ENCODE results near the gene TNFRSF4. TPM values are rescaled to one million over a fixed set of nuclear protein-coding genes. Genes with fewer than 3 reads are reported as not detected.

Gene TNFRSF4
- total RNA-seq, 1 donor from 2014 or later = not detected

- H3K36me3 Mint-ChIP-seq = peaks cover 16% of the 10 kb centered on the region
- no peak for TF ChIP-seq EZH2 (IDR thresholded peaks at IDR 0.05)
- TF ChIP-seq EZH2phosphoT487 (IDR thresholded peaks at IDR 0.05) = no peak
- TF ChIP-seq, protein P1, sequence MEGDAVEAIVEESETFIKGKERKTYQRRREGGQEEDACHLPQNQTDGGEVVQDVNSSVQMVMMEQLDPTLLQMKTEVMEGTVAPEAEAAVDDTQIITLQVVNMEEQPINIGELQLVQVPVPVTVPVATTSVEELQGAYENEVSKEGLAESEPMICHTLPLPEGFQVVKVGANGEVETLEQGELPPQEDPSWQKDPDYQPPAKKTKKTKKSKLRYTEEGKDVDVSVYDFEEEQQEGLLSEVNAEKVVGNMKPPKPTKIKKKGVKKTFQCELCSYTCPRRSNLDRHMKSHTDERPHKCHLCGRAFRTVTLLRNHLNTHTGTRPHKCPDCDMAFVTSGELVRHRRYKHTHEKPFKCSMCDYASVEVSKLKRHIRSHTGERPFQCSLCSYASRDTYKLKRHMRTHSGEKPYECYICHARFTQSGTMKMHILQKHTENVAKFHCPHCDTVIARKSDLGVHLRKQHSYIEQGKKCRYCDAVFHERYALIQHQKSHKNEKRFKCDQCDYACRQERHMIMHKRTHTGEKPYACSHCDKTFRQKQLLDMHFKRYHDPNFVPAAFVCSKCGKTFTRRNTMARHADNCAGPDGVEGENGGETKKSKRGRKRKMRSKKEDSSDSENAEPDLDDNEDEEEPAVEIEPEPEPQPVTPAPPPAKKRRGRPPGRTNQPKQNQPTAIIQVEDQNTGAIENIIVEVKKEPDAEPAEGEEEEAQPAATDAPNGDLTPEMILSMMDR (IDR thresholded peaks at IDR 0.05) = no peak
- H3K4me1 ChIP-seq = peaks cover 6% of the 10 kb centered on the region
- H3K4me2 ChIP-seq = peak overlapping the region; percentile 22
- H3K4me1 Mint-ChIP-seq = peaks cover 27% of the 10 kb centered on the region
- H2AFZ ChIP-seq (replicated peaks) = no peak overlapping the region
- H3K36me3 ChIP-seq = no peaks in the 10 kb centered on the region
- H3K4me3 ChIP-seq = peak overlapping the region; percentile 17
- peak overlapping the region; percentile 7 for H3K27ac Mint-ChIP-seq
- no peak overlapping the region for H3K27ac ChIP-seq
- no peaks in the 10 kb centered on the region for H3K27me3 ChIP-seq
- H3K79me2 ChIP-seq (ENCODE audit: low read depth) = peaks cover 49% of the 10 kb centered on the region
- no peak overlapping the region for H3K9ac ChIP-seq
- H3K4me3 Mint-ChIP-seq = peak overlapping the region; percentile 84
- peaks cover 3% of the 10 kb centered on the region for H3K9me3 Mint-ChIP-seq
- peaks cover 12% of the 10 kb centered on the region for H3F3A ChIP-seq (ENCODE audit: low read depth)
- no peak for DNase-seq (ENCODE audit: low spot score)
- peaks cover 33% of the 10 kb centered on the region for H4K20me1 ChIP-seq (ENCODE audit: low read depth)
- peaks cover 5% of the 10 kb centered on the region for H3K27me3 Mint-ChIP-seq (ENCODE audit: insufficient read depth, low read depth)
- H3K9me3 ChIP-seq (ENCODE audit: low read depth) = no peaks in the 10 kb centered on the region
Measured at GRCh38 chr1:1233567-1233892, 19.6 kb upstream of the TNFRSF4 start.

DNA sequence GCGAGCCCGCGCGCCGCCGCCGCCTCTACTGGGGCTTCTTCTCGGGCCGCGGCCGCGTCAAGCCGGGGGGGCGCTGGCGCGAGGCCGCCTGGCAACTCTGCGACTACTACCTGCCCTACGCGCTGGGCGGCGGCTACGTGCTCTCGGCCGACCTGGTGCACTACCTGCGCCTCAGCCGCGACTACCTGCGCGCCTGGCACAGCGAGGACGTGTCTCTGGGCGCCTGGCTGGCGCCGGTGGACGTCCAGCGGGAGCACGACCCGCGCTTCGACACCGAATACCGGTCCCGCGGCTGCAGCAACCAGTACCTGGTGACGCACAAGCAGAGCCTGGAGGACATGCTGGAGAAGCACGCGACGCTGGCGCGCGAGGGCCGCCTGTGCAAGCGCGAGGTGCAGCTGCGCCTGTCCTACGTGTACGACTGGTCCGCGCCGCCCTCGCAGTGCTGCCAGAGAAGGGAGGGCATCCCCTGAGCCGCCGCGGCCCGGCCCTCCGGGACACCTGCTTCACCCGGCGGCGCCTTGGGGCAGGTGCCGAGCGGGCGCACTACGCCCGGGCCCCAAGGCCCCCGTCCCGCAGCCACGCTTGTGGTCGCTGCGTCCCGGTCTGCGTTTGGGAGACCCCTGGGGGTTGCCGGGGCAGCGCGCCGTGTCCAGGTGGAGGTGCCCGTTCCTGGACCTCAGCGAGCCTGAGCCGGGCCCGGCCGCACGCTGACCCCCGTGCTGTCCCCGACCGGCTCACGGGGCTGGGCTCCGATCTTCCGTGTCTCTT is 19.0 kb upstream of the TNFRSF4 start:
- TF ChIP-seq EZH2 (IDR thresholded peaks at IDR 0.05) (no peak), EZH2phosphoT487 (IDR thresholded peaks at IDR 0.05) (no peak)
- TF ChIP-seq, protein P1 (IDR thresholded peaks at IDR 0.05) = no peak

DNA sequence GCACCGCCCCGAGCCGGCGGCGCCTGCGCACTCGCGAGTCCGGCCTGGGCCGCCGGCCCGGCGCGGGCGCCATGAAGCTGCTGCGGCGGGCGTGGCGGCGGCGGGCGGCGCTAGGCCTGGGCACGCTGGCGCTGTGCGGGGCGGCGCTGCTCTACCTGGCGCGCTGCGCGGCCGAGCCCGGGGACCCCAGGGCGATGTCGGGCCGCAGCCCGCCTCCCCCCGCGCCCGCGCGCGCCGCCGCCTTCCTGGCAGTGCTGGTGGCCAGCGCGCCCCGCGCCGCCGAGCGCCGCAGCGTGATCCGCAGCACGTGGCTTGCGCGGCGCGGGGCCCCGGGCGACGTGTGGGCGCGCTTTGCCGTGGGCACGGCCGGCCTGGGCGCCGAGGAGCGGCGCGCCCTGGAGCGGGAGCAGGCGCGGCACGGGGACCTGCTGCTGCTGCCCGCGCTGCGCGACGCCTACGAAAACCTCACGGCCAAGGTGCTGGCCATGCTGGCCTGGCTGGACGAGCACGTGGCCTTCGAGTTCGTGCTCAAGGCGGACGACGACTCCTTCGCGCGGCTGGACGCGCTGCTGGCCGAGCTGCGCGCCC is 18.3 kb upstream of the TNFRSF4 start, which contains the start of gene B3GALT6:
TSS of gene B3GALT6 (plus strand) at position 30 of the 588 bp plus-strand sequence. CDS start at position 72, 42 bp downstream.
- H3K9ac ChIP-seq = peak within 1 kb of the TSS; percentile 89
- H3K4me3 ChIP-seq = peak within 1 kb of the TSS; percentile 86
- H3K9me3 Mint-ChIP-seq = peaks cover 3% of the 10 kb centered on the region
- DNase-seq (ENCODE audit: low spot score) = no peak
- peak within 1 kb of the TSS; percentile 83 for H2AFZ ChIP-seq (replicated peaks)
- H3K36me3 ChIP-seq = no peaks in the 10 kb centered on the region
- H4K20me1 ChIP-seq (ENCODE audit: low read depth) = peaks cover 33% of the 10 kb centered on the region
- peaks cover 12% of the 10 kb centered on the region for H3F3A ChIP-seq (ENCODE audit: low read depth)
- no peaks in the 10 kb centered on the region for H3K9me3 ChIP-seq (ENCODE audit: low read depth)
- no peak within 1 kb of the TSS for H3K27ac ChIP-seq
- H3K4me3 Mint-ChIP-seq = peak within 1 kb of the TSS; percentile 94
- H3K27me3 ChIP-seq = no peaks in the 10 kb centered on the region
- peak within 1 kb of the TSS; percentile 96 for H3K4me2 ChIP-seq
- peaks cover 6% of the 10 kb centered on the region for H3K4me1 ChIP-seq
- peaks cover 49% of the 10 kb centered on the region for H3K79me2 ChIP-seq (ENCODE audit: low read depth)
- TF ChIP-seq, protein P1 (IDR thresholded peaks at IDR 0.05) = no peak
- TF ChIP-seq EZH2 (IDR thresholded peaks at IDR 0.05) (no peak), EZH2phosphoT487 (IDR thresholded peaks at IDR 0.05) (no peak)
- H3K4me1 Mint-ChIP-seq = peaks cover 27% of the 10 kb centered on the region
- peaks cover 5% of the 10 kb centered on the region for H3K27me3 Mint-ChIP-seq (ENCODE audit: insufficient read depth, low read depth)
- peaks cover 16% of the 10 kb centered on the region for H3K36me3 Mint-ChIP-seq
- H3K27ac Mint-ChIP-seq = peak within 1 kb of the TSS; percentile 78

More for the DNA sequence above, 19.0 kb upstream of the TNFRSF4 start:
- H3K27me3 ChIP-seq = no peaks in the 10 kb centered on the region
- Mint-ChIP-seq H3K27me3 (ENCODE audit: insufficient read depth, low read depth) (peaks cover 5% of the 10 kb centered on the region), H3K4me3 (peak overlapping the region; percentile 84), H3K9me3 (peaks cover 3% of the 10 kb centered on the region), H3K4me1 (peaks cover 27% of the 10 kb centered on the region), H3K27ac (peak overlapping the region; percentile 7), H3K36me3 (peaks cover 16% of the 10 kb centered on the region)
- no peak overlapping the region for H3K9ac ChIP-seq
- H3K79me2 ChIP-seq (ENCODE audit: low read depth) = peaks cover 49% of the 10 kb centered on the region
- H3K27ac ChIP-seq = no peak overlapping the region
- peaks cover 33% of the 10 kb centered on the region for H4K20me1 ChIP-seq (ENCODE audit: low read depth)
- no peak overlapping the region for H2AFZ ChIP-seq (replicated peaks)
- peak overlapping the region; percentile 17 for H3K4me3 ChIP-seq
- no peak for DNase-seq (ENCODE audit: low spot score)
- no peaks in the 10 kb centered on the region for H3K9me3 ChIP-seq (ENCODE audit: low read depth)
- no peaks in the 10 kb centered on the region for H3K36me3 ChIP-seq
- H3F3A ChIP-seq (ENCODE audit: low read depth) = peaks cover 12% of the 10 kb centered on the region
- peaks cover 6% of the 10 kb centered on the region for H3K4me1 ChIP-seq
- H3K4me2 ChIP-seq = peak overlapping the region; percentile 22
